GM23338 (cell line): ENCODE results near the gene RAB31. TPM values are rescaled to one million over a fixed set of nuclear protein-coding genes. Genes with fewer than 3 reads are reported as not detected.

ENCODE experiments used
- ATAC-seq: fragments of 200-7000 bp; cut with Tn5 transposase; 3 replicates; pipeline ENCODE4 v1.9.1; 2020
- DNase-seq: peaks from one replicate; pipeline ENCODE4 v3.0.0-alpha.2; 2015; ENCODE audit warnings: low spot score
- H2AFZ ChIP-seq: fragments of 200-600 bp; sonication (generic); 2 replicates; pipeline ENCODE4 v1.8.0; 2016; ENCODE audit warnings: antibody characterized with exemption, mild to moderate bottlenecking, moderate library complexity
- H3F3A ChIP-seq: fragments of 200-600 bp; sonication (generic); replicated peaks from 2 replicates; pipeline ENCODE4 v1.8.0; 2017; ENCODE audit warnings: antibody characterized with exemption, mixed run types, low read depth
- H3K27ac ChIP-seq: fragments of 200-600 bp; sonication (generic); 2 replicates; pipeline ENCODE4 v1.6.1; 2016; ENCODE audit warnings: low read depth
- H3K27me3 ChIP-seq: fragments of 200-600 bp; sonication (generic); 2 replicates; pipeline ENCODE4 v1.8.0; 2016; ENCODE audit warnings: mild to moderate bottlenecking, mixed run types, moderate library complexity; ENCODE audit not compliant: insufficient read depth
- H3K36me3 ChIP-seq: fragments of 200-600 bp; sonication (generic); 2 replicates; pipeline ENCODE4 v1.8.0; 2016; ENCODE audit warnings: mild to moderate bottlenecking; ENCODE audit not compliant: insufficient read depth
- H3K4me1 ChIP-seq: fragments of 200-600 bp; sonication (generic); 2 replicates; pipeline ENCODE4 v1.8.0; 2016; ENCODE audit warnings: mild to moderate bottlenecking, moderate library complexity; ENCODE audit not compliant: insufficient read depth
- H3K4me2 ChIP-seq: fragments of 200-600 bp; sonication (generic); 2 replicates; pipeline ENCODE4 v1.7.1; 2017; ENCODE audit warnings: mixed run types
- H3K4me3 ChIP-seq: fragments of 200-600 bp; sonication (generic); 2 replicates; pipeline ENCODE4 v1.6.1; 2016; ENCODE audit warnings: mixed run types
- H3K79me2 ChIP-seq: fragments of 200-600 bp; sonication (generic); replicated peaks from 2 replicates; pipeline ENCODE4 v1.8.0; 2017; ENCODE audit warnings: mild to moderate bottlenecking; ENCODE audit not compliant: insufficient read depth
- H3K9me2 ChIP-seq: fragments of 200-600 bp; sonication (generic); 2 replicates; pipeline ENCODE4 v1.8.0; 2017; ENCODE audit not compliant: insufficient read depth
- H4K20me1 ChIP-seq: fragments of 200-600 bp; sonication (generic); replicated peaks from 2 replicates; pipeline ENCODE4 v1.8.0; 2017; ENCODE audit warnings: mild to moderate bottlenecking; ENCODE audit not compliant: insufficient read depth
- H3K27ac Mint-ChIP-seq: 2 replicates; pipeline ENCODE4 v1.8.0; 2020; ENCODE audit warnings: inconsistent platforms, mild to moderate bottlenecking, moderate library complexity, mixed read lengths
- H3K27me3 Mint-ChIP-seq: 3 replicates; pipeline ENCODE4 v1.8.0; 2022; ENCODE audit warnings: low read depth, mild to moderate bottlenecking, moderate library complexity, mixed read lengths, inconsistent platforms; ENCODE audit not compliant: insufficient read depth, poor library complexity
- H3K36me3 Mint-ChIP-seq: 3 replicates; pipeline ENCODE4 v1.8.0; 2021; ENCODE audit warnings: low read depth, mild to moderate bottlenecking, inconsistent platforms, moderate library complexity, mixed read lengths
- H3K4me1 Mint-ChIP-seq: 3 replicates; pipeline ENCODE4 v1.8.0; 2020; ENCODE audit warnings: mild to moderate bottlenecking, inconsistent platforms, mixed read lengths
- H3K4me3 Mint-ChIP-seq: 3 replicates; pipeline ENCODE4 v1.8.0; 2021; ENCODE audit warnings: moderate library complexity, mild to moderate bottlenecking, inconsistent platforms, mixed read lengths
- H3K9me3 Mint-ChIP-seq: 3 replicates; pipeline ENCODE4 v1.8.0; 2020; ENCODE audit warnings: moderate library complexity, mild to moderate bottlenecking, inconsistent platforms, mixed read lengths
- CREB1 ChIP-seq: fragments of 250-450 bp; sonication (Bioruptor Pico); IDR thresholded peaks from 2 replicates; pipeline ENCODE4 v1.5.0; 2020; ENCODE audit warnings: low read depth, mild to moderate bottlenecking, moderate library complexity
- CTCF ChIP-seq, 2 experiments: fragments of 200-600 bp in 1 of 2; sonication (generic) in 1 of 2; conservative IDR thresholded peaks; 2 replicates each; pipeline versions ENCODE4 v1.5.1 to v1.6.1; 2016 to 2017; ENCODE audit warnings: antibody characterized with exemption in 2 of 2, low read depth in 2 of 2, mild to moderate bottlenecking in 2 of 2, moderate library complexity in 1 of 2
- ETS1 ChIP-seq: IDR thresholded peaks from 2 replicates; pipeline ENCODE4 v1.6.1; 2016; ENCODE audit warnings: antibody characterized with exemption
- EZH2 ChIP-seq: fragments of 200-600 bp; sonication (generic); IDR thresholded peaks from one replicate; pipeline ENCODE4 v1.8.0; 2017; ENCODE audit warnings: antibody characterized with exemption, mild to moderate bottlenecking, low read depth; ENCODE audit not compliant: unreplicated experiment
- EZH2phosphoT487 ChIP-seq: fragments of 200-600 bp; sonication (generic); IDR thresholded peaks from one replicate; pipeline ENCODE4 v1.8.1; 2018; ENCODE audit warnings: antibody characterized with exemption; ENCODE audit not compliant: unreplicated experiment
- JUNB ChIP-seq: IDR thresholded peaks from one replicate; pipeline ENCODE4 v1.6.1; 2016; ENCODE audit warnings: antibody characterized with exemption; ENCODE audit not compliant: unreplicated experiment
- NANOG ChIP-seq: IDR thresholded peaks from 2 replicates; pipeline ENCODE4 v1.6.1; 2016; ENCODE audit warnings: antibody characterized with exemption, borderline replicate concordance
- STAT1 ChIP-seq: IDR thresholded peaks from one replicate; pipeline ENCODE4 v1.6.1; 2016; ENCODE audit warnings: antibody characterized with exemption; ENCODE audit not compliant: unreplicated experiment
- ZNF114 ChIP-seq: fragments of 250-450 bp; sonication (Bioruptor Pico); IDR thresholded peaks from 2 replicates; pipeline ENCODE4 v1.5.0; 2020; ENCODE audit warnings: mild to moderate bottlenecking, moderate library complexity
- polyA plus RNA-seq: library from polyadenylated mRNA; unstranded; fragments of >200 nt; fragmentation: Nextera tagmentation; extraction: Ambion mirVana; gene quantifications from 2 replicates; pipeline ENCODE4 v1.2.1, GENCODE V29; 2016
- total RNA-seq: library from RNA; depleted of rRNA; stranded (reverse); fragments of >200 nt; shearing (Covaris generic); gene quantifications from 2 replicates; pipeline ENCODE4 v1.2.3, GENCODE V29; 2014
- TF ChIP-seq, protein P1 (sequence below): IDR thresholded peaks from one replicate; pipeline ENCODE4 v1.6.1; 2018; ENCODE audit warnings: antibody characterized with exemption; ENCODE audit not compliant: unreplicated experiment
- TF ChIP-seq, protein P2 (sequence below): fragments of 250-450 bp; sonication (Bioruptor Pico); IDR thresholded peaks from 2 replicates; pipeline ENCODE4 v1.5.0; 2020; ENCODE audit warnings: mild to moderate bottlenecking, moderate library complexity

Gene RAB31
- total and polyA plus RNA-seq, 2 experiments from 2014 or later: 33.8 to 46.1 TPM

- H3K4me3 ChIP-seq: no peak overlapping the region
- peak overlapping the region; percentile 61 for H3K27ac ChIP-seq
- no peak for DNase-seq
- H3K27me3 ChIP-seq: no peaks in the 10 kb centered on the region
- peaks cover 30% of the 10 kb centered on the region for H3K4me1 ChIP-seq
- H3F3A ChIP-seq: no peaks in the 10 kb centered on the region
- no peak for ATAC-seq
- no peaks in the 10 kb centered on the region for H3K79me2 ChIP-seq
- TF ChIP-seq EZH2: no peak
- TF ChIP-seq CREB1 (CRISPR knock-in tag): no peak
- TF ChIP-seq JUNB: no peak
- no peak for TF ChIP-seq ZNF114
- TF ChIP-seq, protein P1, sequence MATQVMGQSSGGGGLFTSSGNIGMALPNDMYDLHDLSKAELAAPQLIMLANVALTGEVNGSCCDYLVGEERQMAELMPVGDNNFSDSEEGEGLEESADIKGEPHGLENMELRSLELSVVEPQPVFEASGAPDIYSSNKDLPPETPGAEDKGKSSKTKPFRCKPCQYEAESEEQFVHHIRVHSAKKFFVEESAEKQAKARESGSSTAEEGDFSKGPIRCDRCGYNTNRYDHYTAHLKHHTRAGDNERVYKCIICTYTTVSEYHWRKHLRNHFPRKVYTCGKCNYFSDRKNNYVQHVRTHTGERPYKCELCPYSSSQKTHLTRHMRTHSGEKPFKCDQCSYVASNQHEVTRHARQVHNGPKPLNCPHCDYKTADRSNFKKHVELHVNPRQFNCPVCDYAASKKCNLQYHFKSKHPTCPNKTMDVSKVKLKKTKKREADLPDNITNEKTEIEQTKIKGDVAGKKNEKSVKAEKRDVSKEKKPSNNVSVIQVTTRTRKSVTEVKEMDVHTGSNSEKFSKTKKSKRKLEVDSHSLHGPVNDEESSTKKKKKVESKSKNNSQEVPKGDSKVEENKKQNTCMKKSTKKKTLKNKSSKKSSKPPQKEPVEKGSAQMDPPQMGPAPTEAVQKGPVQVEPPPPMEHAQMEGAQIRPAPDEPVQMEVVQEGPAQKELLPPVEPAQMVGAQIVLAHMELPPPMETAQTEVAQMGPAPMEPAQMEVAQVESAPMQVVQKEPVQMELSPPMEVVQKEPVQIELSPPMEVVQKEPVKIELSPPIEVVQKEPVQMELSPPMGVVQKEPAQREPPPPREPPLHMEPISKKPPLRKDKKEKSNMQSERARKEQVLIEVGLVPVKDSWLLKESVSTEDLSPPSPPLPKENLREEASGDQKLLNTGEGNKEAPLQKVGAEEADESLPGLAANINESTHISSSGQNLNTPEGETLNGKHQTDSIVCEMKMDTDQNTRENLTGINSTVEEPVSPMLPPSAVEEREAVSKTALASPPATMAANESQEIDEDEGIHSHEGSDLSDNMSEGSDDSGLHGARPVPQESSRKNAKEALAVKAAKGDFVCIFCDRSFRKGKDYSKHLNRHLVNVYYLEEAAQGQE: no peak
- no peak for TF ChIP-seq NANOG
- TF ChIP-seq ETS1: no peak
- no peak for TF ChIP-seq CTCF (conservative IDR thresholded peaks at IDR 0.05; ENCODE audit: low read depth in 2 of 2)
- no peak for TF ChIP-seq EZH2phosphoT487
- TF ChIP-seq, protein P2, sequence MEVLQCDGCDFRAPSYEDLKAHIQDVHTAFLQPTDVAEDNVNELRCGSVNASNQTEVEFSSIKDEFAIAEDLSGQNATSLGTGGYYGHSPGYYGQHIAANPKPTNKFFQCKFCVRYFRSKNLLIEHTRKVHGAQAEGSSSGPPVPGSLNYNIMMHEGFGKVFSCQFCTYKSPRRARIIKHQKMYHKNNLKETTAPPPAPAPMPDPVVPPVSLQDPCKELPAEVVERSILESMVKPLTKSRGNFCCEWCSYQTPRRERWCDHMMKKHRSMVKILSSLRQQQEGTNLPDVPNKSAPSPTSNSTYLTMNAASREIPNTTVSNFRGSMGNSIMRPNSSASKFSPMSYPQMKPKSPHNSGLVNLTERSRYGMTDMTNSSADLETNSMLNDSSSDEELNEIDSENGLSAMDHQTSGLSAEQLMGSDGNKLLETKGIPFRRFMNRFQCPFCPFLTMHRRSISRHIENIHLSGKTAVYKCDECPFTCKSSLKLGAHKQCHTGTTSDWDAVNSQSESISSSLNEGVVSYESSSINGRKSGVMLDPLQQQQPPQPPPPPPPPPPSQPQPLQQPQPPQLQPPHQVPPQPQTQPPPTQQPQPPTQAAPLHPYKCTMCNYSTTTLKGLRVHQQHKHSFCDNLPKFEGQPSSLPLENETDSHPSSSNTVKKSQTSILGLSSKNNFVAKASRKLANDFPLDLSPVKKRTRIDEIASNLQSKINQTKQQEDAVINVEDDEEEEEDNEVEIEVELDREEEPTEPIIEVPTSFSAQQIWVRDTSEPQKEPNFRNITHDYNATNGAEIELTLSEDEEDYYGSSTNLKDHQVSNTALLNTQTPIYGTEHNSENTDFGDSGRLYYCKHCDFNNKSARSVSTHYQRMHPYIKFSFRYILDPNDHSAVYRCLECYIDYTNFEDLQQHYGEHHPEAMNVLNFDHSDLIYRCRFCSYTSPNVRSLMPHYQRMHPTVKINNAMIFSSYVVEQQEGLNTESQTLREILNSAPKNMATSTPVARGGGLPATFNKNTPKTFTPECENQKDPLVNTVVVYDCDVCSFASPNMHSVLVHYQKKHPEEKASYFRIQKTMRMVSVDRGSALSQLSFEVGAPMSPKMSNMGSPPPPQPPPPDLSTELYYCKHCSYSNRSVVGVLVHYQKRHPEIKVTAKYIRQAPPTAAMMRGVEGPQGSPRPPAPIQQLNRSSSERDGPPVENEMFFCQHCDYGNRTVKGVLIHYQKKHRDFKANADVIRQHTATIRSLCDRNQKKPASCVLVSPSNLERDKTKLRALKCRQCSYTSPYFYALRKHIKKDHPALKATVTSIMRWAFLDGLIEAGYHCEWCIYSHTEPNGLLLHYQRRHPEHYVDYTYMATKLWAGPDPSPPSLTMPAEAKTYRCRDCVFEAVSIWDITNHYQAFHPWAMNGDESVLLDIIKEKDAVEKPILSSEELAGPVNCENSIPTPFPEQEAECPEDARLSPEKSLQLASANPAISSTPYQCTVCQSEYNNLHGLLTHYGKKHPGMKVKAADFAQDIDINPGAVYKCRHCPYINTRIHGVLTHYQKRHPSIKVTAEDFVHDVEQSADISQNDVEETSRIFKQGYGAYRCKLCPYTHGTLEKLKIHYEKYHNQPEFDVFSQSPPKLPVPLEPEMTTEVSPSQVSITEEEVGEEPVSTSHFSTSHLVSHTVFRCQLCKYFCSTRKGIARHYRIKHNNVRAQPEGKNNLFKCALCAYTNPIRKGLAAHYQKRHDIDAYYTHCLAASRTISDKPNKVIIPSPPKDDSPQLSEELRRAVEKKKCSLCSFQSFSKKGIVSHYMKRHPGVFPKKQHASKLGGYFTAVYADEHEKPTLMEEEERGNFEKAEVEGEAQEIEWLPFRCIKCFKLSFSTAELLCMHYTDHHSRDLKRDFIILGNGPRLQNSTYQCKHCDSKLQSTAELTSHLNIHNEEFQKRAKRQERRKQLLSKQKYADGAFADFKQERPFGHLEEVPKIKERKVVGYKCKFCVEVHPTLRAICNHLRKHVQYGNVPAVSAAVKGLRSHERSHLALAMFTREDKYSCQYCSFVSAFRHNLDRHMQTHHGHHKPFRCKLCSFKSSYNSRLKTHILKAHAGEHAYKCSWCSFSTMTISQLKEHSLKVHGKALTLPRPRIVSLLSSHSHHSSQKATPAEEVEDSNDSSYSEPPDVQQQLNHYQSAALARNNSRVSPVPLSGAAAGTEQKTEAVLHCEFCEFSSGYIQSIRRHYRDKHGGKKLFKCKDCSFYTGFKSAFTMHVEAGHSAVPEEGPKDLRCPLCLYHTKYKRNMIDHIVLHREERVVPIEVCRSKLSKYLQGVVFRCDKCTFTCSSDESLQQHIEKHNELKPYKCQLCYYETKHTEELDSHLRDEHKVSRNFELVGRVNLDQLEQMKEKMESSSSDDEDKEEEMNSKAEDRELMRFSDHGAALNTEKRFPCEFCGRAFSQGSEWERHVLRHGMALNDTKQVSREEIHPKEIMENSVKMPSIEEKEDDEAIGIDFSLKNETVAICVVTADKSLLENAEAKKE (CRISPR knock-in tag): no peak
- no peak for TF ChIP-seq STAT1
- no peaks in the 10 kb centered on the region for H4K20me1 ChIP-seq
- H3K4me2 ChIP-seq: 0 out of 2 replicates have a peak overlapping the region, but pooled peaks have one; percentile 3
- Mint-ChIP-seq H3K9me3 (peaks cover 9% of the 10 kb centered on the region), H3K4me3 (no peak overlapping the region), H3K4me1 (peaks cover 47% of the 10 kb centered on the region), H3K36me3 (peaks cover 13% of the 10 kb centered on the region), H3K27ac (no peak overlapping the region), H3K27me3 (peaks cover 3% of the 10 kb centered on the region)
- no peak overlapping the region for H2AFZ ChIP-seq
- H3K9me2 ChIP-seq: no peaks in the 10 kb centered on the region
- H3K36me3 ChIP-seq: no peaks in the 10 kb centered on the region
Measured at GRCh38 chr18:9809697-9810096, 101.6 kb downstream of the RAB31 start.
